ENCODE results near the gene DIP2C. TPM values are rescaled to one million over a fixed set of nuclear protein-coding genes. Genes with fewer than 3 reads are reported as not detected.

Gene DIP2C
- polyA plus RNA-seq, 3 donors = 0.11 TPM; not detected in 2

- no peak for TF ChIP-seq CTCF (IDR thresholded peaks at IDR 0.05)
- H3K36me3 Mint-ChIP-seq = no peaks in the 10 kb centered on the region
- DNase-seq = no peak
- peaks cover 0 to 6% of the 10 kb centered on the region in 2 donors for H3K9me3 ChIP-seq (replicated peaks in 1 of 2; ENCODE audit: control insufficient read depth in 1 of 2, insufficient read depth in 1 of 2, low read length in 2 of 2)
- H3K4me1 Mint-ChIP-seq = no peaks in the 10 kb centered on the region
- no peak overlapping the region for H2AFZ ChIP-seq (ENCODE audit: insufficient read depth, low read depth, low read length, poor library complexity, severe bottlenecking)
- no peaks in the 10 kb centered on the region for H3K36me3 ChIP-seq (replicated peaks in 1 of 2; ENCODE audit: control insufficient read depth in 1 of 2, insufficient read depth in 2 of 2, low read length in 2 of 2)
- no peak overlapping the region for H3K27ac ChIP-seq (ENCODE audit: low read depth in 1 of 2, low read length in 2 of 2)
- no peak overlapping the region for H3K9ac ChIP-seq (ENCODE audit: insufficient read depth, low read length, poor library complexity, severe bottlenecking)
- no peak overlapping the region for H3K4me2 ChIP-seq (replicated peaks; ENCODE audit: extremely low read depth, low read length, poor library complexity, severe bottlenecking)
- H3K79me2 ChIP-seq (ENCODE audit: insufficient read depth, low read length) = no peaks in the 10 kb centered on the region
- peak overlapping the region in 1 of 7 donors; percentile 3 for H3K27ac Mint-ChIP-seq
- H3K27me3 Mint-ChIP-seq (ENCODE audit: low read depth in 3 of 3) = peaks cover 13 to 20% (median 18%) of the 10 kb centered on the region in 3 donors
- peaks cover 0 to 15% (median 3%) of the 10 kb centered on the region in 7 donors for H3K9me3 Mint-ChIP-seq
- 80% methylated on average over 1 of the region's 14 CpGs for WGBS (ENCODE audit: insufficient coverage)
- H4K20me1 ChIP-seq (ENCODE audit: insufficient read depth, low read length) = no peaks in the 10 kb centered on the region
- intact Hi-C loops (cut with micrococcal nuclease) = no loop called here
- no peak overlapping the region for H3K4me3 ChIP-seq (replicated peaks in 1 of 3; ENCODE audit: low read depth in 2 of 3, low read length in 3 of 3)
- H3K27me3 ChIP-seq (ENCODE audit: control insufficient read depth in 2 of 2, insufficient read depth in 2 of 2, low read length in 2 of 2) = peaks cover 0 to 9% of the 10 kb centered on the region in 2 donors
- no peak overlapping the region for H3K4me3 Mint-ChIP-seq
- no peaks in the 10 kb centered on the region for H3K4me1 ChIP-seq (ENCODE audit: control insufficient read depth in 1 of 2, insufficient read depth in 2 of 2, low read length in 2 of 2)
Observed at GRCh38 chr10:682931-683447, 6.5 kb downstream of the DIP2C start.

GRCh38 chr10:681670-682318 is 7.7 kb downstream of the DIP2C start:
- H2AFZ ChIP-seq (ENCODE audit: insufficient read depth, low read depth, low read length, poor library complexity, severe bottlenecking) = no peak overlapping the region
- peaks cover 0 to 11% (median 3%) of the 10 kb centered on the region in 7 donors for H3K9me3 Mint-ChIP-seq
- H3K9me3 ChIP-seq (replicated peaks in 1 of 2; ENCODE audit: control insufficient read depth in 1 of 2, insufficient read depth in 1 of 2, low read length in 2 of 2) = no peaks in the 10 kb centered on the region
- H3K4me1 Mint-ChIP-seq = no peaks in the 10 kb centered on the region
- H3K4me3 ChIP-seq (replicated peaks in 1 of 3; ENCODE audit: low read depth in 2 of 3, low read length in 3 of 3) = no peak overlapping the region
- H3K36me3 ChIP-seq (replicated peaks in 1 of 2; ENCODE audit: control insufficient read depth in 1 of 2, insufficient read depth in 2 of 2, low read length in 2 of 2) = no peaks in the 10 kb centered on the region
- H3K4me3 Mint-ChIP-seq = no peak overlapping the region
- no peak for DNase-seq
- H3K27me3 Mint-ChIP-seq (ENCODE audit: low read depth in 3 of 3) = peaks cover 8 to 11% (median 9%) of the 10 kb centered on the region in 3 donors
- H3K36me3 Mint-ChIP-seq = no peaks in the 10 kb centered on the region
- no peak overlapping the region for H3K27ac ChIP-seq (ENCODE audit: low read depth in 1 of 2, low read length in 2 of 2)
- TF ChIP-seq CTCF (IDR thresholded peaks at IDR 0.05) = no peak
- WGBS (ENCODE audit: insufficient coverage) = 97% methylated on average over 6 of the region's 9 CpGs
- H3K4me2 ChIP-seq (replicated peaks; ENCODE audit: extremely low read depth, low read length, poor library complexity, severe bottlenecking) = no peak overlapping the region
- no peak overlapping the region for H3K9ac ChIP-seq (ENCODE audit: insufficient read depth, low read length, poor library complexity, severe bottlenecking)
- H3K27ac Mint-ChIP-seq = peak overlapping the region in 1 of 7 donors; percentile 20
- no peaks in the 10 kb centered on the region for H3K27me3 ChIP-seq (ENCODE audit: control insufficient read depth in 2 of 2, insufficient read depth in 2 of 2, low read length in 2 of 2)
- intact Hi-C loops (cut with micrococcal nuclease) = no loop called here
- H3K79me2 ChIP-seq (ENCODE audit: insufficient read depth, low read length) = no peaks in the 10 kb centered on the region
- H3K4me1 ChIP-seq (ENCODE audit: control insufficient read depth in 1 of 2, insufficient read depth in 2 of 2, low read length in 2 of 2) = no peaks in the 10 kb centered on the region
- no peaks in the 10 kb centered on the region for H4K20me1 ChIP-seq (ENCODE audit: insufficient read depth, low read length)

Measured in CD14-positive monocyte (primary cell).